T-cell (primary cell): Measurements from ENCODE around the gene ARHGAP32. TPM values are rescaled to one million over a fixed set of nuclear protein-coding genes. Genes with fewer than 3 reads are reported as not detected.

ENCODE experiments used
- ATAC-seq, 4 experiments: fragments of 200-7000 bp in 3 of 4; fragments of 150-1000 bp in 1 of 4; cut with Tn5 transposase; replicated peaks in 1 of 4; 1 replicate in 3 of 4; 2 replicates in 1 of 4; pipeline ENCODE4 v1.10.0; 2021; ENCODE audit warnings: moderate library complexity in 3 of 4, mild to moderate bottlenecking in 2 of 4, moderate number of reproducible peaks in 1 of 4
- CTCF ChIA-PET, 2 donors: fragments of 300-600 bp; sonication (Branson Sonifier 250); formaldehyde crosslinking; loops; one replicate each; lab custom pipeline; 2022; ENCODE audit warnings: antibody characterized with exemption in 2 of 2; lab: Charles Lee
- POLR2A ChIA-PET, 2 donors: fragments of 300-600 bp; sonication (Branson Sonifier 250); formaldehyde crosslinking; loops; one replicate each; lab custom pipeline; 2022; ENCODE audit warnings: antibody characterized with exemption in 2 of 2; lab: Charles Lee
- DNase-seq, 35 experiments: peaks; one replicate each; pipeline versions ENCODE4 v3.0.0 to v3.0.0-alpha.2; 2013 to 2023
- H3K27ac ChIP-seq: one replicate; pipeline ENCODE4 v1.5.1; 2013; ENCODE audit warnings: low read length
- H3K27me3 ChIP-seq, 2 experiments: replicated peaks in 1 of 2; 1 replicate in 1 of 2; 2 replicates in 1 of 2; pipeline versions ENCODE4 v1.6.1 to v1.7.0; 2013; ENCODE audit warnings: low read length in 1 of 2, mixed read lengths in 1 of 2; ENCODE audit not compliant: control insufficient read depth in 2 of 2, insufficient read depth in 2 of 2; ENCODE audit errors: extremely low read depth in 1 of 2
- H3K36me3 ChIP-seq, 2 donors: 1 replicate in 1 of 2; 2 replicates in 1 of 2; pipeline versions ENCODE4 v1.6.1 to v1.7.0; 2013; ENCODE audit warnings: low read length in 1 of 2; ENCODE audit not compliant: control insufficient read depth in 2 of 2, insufficient read depth in 1 of 2; ENCODE audit errors: extremely low read depth in 1 of 2
- H3K4me1 ChIP-seq, 2 experiments: 1 replicate in 1 of 2; 2 replicates in 1 of 2; pipeline versions ENCODE4 v1.6.1 to v1.7.0; 2013; ENCODE audit warnings: low read length in 2 of 2, mixed read lengths in 1 of 2; ENCODE audit not compliant: insufficient read depth in 2 of 2, control insufficient read depth in 1 of 2; ENCODE audit errors: extremely low read depth in 1 of 2
- H3K4me3 ChIP-seq, 2 donors: 1 replicate in 1 of 2; 2 replicates in 1 of 2; pipeline versions ENCODE4 v1.5.1 to v1.7.0; 2013; ENCODE audit warnings: mild to moderate bottlenecking in 2 of 2, low read length in 1 of 2, moderate library complexity in 1 of 2; ENCODE audit not compliant: control insufficient read depth in 1 of 2; ENCODE audit errors: extremely low read depth in 1 of 2
- H3K9me3 ChIP-seq: 2 replicates; pipeline ENCODE4 v1.7.0; 2013
- H3K27ac Mint-ChIP-seq, 2 donors: one replicate each; pipeline ENCODE4 v1.8.0; 2020 to 2021; ENCODE audit warnings: mild to moderate bottlenecking in 2 of 2, mixed read lengths in 2 of 2
- H3K27me3 Mint-ChIP-seq, 2 donors: one replicate each; pipeline ENCODE4 v1.8.0; 2021 to 2022; ENCODE audit warnings: mixed read lengths in 2 of 2
- H3K36me3 Mint-ChIP-seq: one replicate; pipeline ENCODE4 v1.8.0; 2021; ENCODE audit warnings: mixed read lengths
- H3K4me1 Mint-ChIP-seq, 3 donors: one replicate each; pipeline ENCODE4 v1.8.0; 2020 to 2022; ENCODE audit warnings: mixed read lengths in 3 of 3, mild to moderate bottlenecking in 1 of 3
- H3K4me3 Mint-ChIP-seq, 3 donors: one replicate each; pipeline ENCODE4 v1.8.0; 2020 to 2022; ENCODE audit warnings: mild to moderate bottlenecking in 3 of 3, mixed read lengths in 3 of 3, moderate library complexity in 3 of 3
- H3K9me3 Mint-ChIP-seq, 3 donors: one replicate each; pipeline ENCODE4 v1.8.0; 2020 to 2022; ENCODE audit warnings: mixed read lengths in 3 of 3
- WGBS: methylation state at CpG from one replicate; pipeline ENCODE4 v1.1.5; 2013; ENCODE audit warnings: missing lambda C conversion rate; ENCODE audit not compliant: insufficient coverage; 5-methylcytosine and 5-hydroxymethylcytosine counted together
- total RNA-seq, 35 experiments: library from RNA in 6 of 35; stranded (reverse) in 6 of 35; fragments of 120-200 nt in 1 of 35; gene quantifications; one replicate each; pipeline versions ENCODE4 v1.2.1 to v1.2.4 and lab custom pipeline; 2013 to 2026

ARHGAP32 gene
- total RNA-seq, 5 donors from 2014 or later (not counting 1 experiment from before 2014, with no cell fraction given), result 4.4 to 7.8 (median 6.5) TPM

GRCh38 chr11:129115652-129116586 lies 76.2 kb downstream of the ARHGAP32 start:
- Mint-ChIP-seq H3K27me3 (peaks cover 0 to 5% of the 10 kb centered on the region in 2 donors), H3K4me1 (no peaks in the 10 kb centered on the region), H3K9me3 (no peaks in the 10 kb centered on the region), H3K27ac (no peak overlapping the region), H3K36me3 (no peaks in the 10 kb centered on the region), H3K4me3 (no peak overlapping the region)
- ATAC-seq, result no peak
- H3K4me3 ChIP-seq, result no peak overlapping the region
- ChIA-PET CTCF (no interaction called here), POLR2A (no interaction called here)
- no peaks in the 10 kb centered on the region for H3K36me3 ChIP-seq
- no peaks in the 10 kb centered on the region for H3K9me3 ChIP-seq
- H3K27me3 ChIP-seq, result no peaks in the 10 kb centered on the region
- H3K4me1 ChIP-seq, result no peaks in the 10 kb centered on the region
- no CpG with 5 or more reads among the region's 2 CpGs for WGBS
- DNase-seq, result no peak
- H3K27ac ChIP-seq, result no peak overlapping the region

GRCh38 chr11:129109701-129110100 lies 82.4 kb downstream of the ARHGAP32 start:
- H3K27ac ChIP-seq, result no peak overlapping the region
- peaks cover 15% of the 10 kb centered on the region for H3K36me3 Mint-ChIP-seq
- no peak for ATAC-seq
- no peaks in the 10 kb centered on the region for H3K27me3 ChIP-seq
- H3K27ac Mint-ChIP-seq, result no peak overlapping the region
- H3K36me3 ChIP-seq, result no peaks in the 10 kb centered on the region
- no peak overlapping the region for H3K4me3 Mint-ChIP-seq
- peaks cover 0 to 16% (median 5%) of the 10 kb centered on the region in 3 donors for H3K9me3 Mint-ChIP-seq
- ChIA-PET POLR2A (no interaction called here), CTCF (no interaction called here)
- no peak overlapping the region for H3K4me3 ChIP-seq
- no peaks in the 10 kb centered on the region for H3K4me1 ChIP-seq
- no peak for DNase-seq
- no peaks in the 10 kb centered on the region for H3K9me3 ChIP-seq
- H3K4me1 Mint-ChIP-seq, result no peaks in the 10 kb centered on the region
- no CpG with 5 or more reads among the region's 1 CpG for WGBS
- H3K27me3 Mint-ChIP-seq, result peaks cover 0 to 2% of the 10 kb centered on the region in 2 donors

GRCh38 chr11:129106788-129107187 lies 85.3 kb downstream of the ARHGAP32 start:
- H3K27me3 ChIP-seq, result no peaks in the 10 kb centered on the region
- peaks cover 5 to 29% (median 5%) of the 10 kb centered on the region in 3 donors for H3K9me3 Mint-ChIP-seq
- no peak overlapping the region for H3K27ac Mint-ChIP-seq
- no peaks in the 10 kb centered on the region for H3K4me1 ChIP-seq
- H3K36me3 Mint-ChIP-seq, result peaks cover 30% of the 10 kb centered on the region
- H3K27me3 Mint-ChIP-seq, result no peaks in the 10 kb centered on the region
- H3K9me3 ChIP-seq, result no peaks in the 10 kb centered on the region
- no peak overlapping the region for H3K4me3 Mint-ChIP-seq
- WGBS, result no CpG with 5 or more reads among the region's 1 CpG
- POLR2A ChIA-PET, result no interaction called here
- ATAC-seq (no peak), DNase-seq (no peak)
- no peaks in the 10 kb centered on the region for H3K36me3 ChIP-seq
- H3K4me3 ChIP-seq, result no peak overlapping the region
- H3K27ac ChIP-seq, result no peak overlapping the region
- H3K4me1 Mint-ChIP-seq, result no peaks in the 10 kb centered on the region
- CTCF ChIA-PET, result interaction anchor here in 1 of 2 donors (0.5 kb wide), 1 partner anchor 55 kb away, joined by 3 read pairs; no protein-coding TSS in a partner anchor

GRCh38 chr11:129102756-129103155 lies 89.4 kb downstream of the ARHGAP32 start:
- Mint-ChIP-seq H3K9me3 (peaks cover 5 to 46% (median 9%) of the 10 kb centered on the region in 3 donors), H3K4me1 (no peaks in the 10 kb centered on the region), H3K36me3 (peaks cover 44% of the 10 kb centered on the region), H3K4me3 (no peak overlapping the region), H3K27ac (no peak overlapping the region), H3K27me3 (no peaks in the 10 kb centered on the region)
- Histone ChIP-seq H3K36me3 (peaks cover 0 to 3% of the 10 kb centered on the region in 2 donors), H3K27me3 (peaks cover 0 to 5% of the 10 kb centered on the region in 2 experiments), H3K4me1 (no peaks in the 10 kb centered on the region), H3K27ac (no peak overlapping the region), H3K9me3 (no peaks in the 10 kb centered on the region), H3K4me3 (no peak overlapping the region)
- CTCF ChIA-PET, result no interaction called here
- no CpG with 5 or more reads among the region's 1 CpG for WGBS
- ATAC-seq (no peak), DNase-seq (no peak)
- POLR2A ChIA-PET, result no interaction called here

- no peak overlapping the region for H3K4me3 ChIP-seq
- H3K4me1 ChIP-seq, result no peaks in the 10 kb centered on the region
- ChIA-PET CTCF (no interaction called here), POLR2A (no interaction called here)
- H3K9me3 Mint-ChIP-seq, result peaks cover 10 to 51% (median 13%) of the 10 kb centered on the region in 3 donors
- DNase-seq (no peak), ATAC-seq (no peak)
- no peak overlapping the region for H3K4me3 Mint-ChIP-seq
- no peaks in the 10 kb centered on the region for H3K9me3 ChIP-seq
- H3K4me1 Mint-ChIP-seq, result no peaks in the 10 kb centered on the region
- no peaks in the 10 kb centered on the region for H3K27me3 Mint-ChIP-seq
- H3K27ac Mint-ChIP-seq, result no peak overlapping the region
- H3K36me3 Mint-ChIP-seq, result peaks cover 50% of the 10 kb centered on the region
- H3K27me3 ChIP-seq, result peaks cover 0 to 5% of the 10 kb centered on the region in 2 experiments
- peaks cover 0 to 3% of the 10 kb centered on the region in 2 donors for H3K36me3 ChIP-seq
- H3K27ac ChIP-seq, result no peak overlapping the region
Measured at GRCh38 chr11:129102225-129102624, 89.9 kb downstream of the ARHGAP32 start.

GRCh38 chr11:129093283-129093682 lies 98.8 kb downstream of the ARHGAP32 start:
- no CpG with 5 or more reads among the region's 2 CpGs for WGBS
- Histone ChIP-seq H3K36me3 (no peaks in the 10 kb centered on the region), H3K9me3 (no peaks in the 10 kb centered on the region), H3K4me3 (no peak overlapping the region), H3K4me1 (no peaks in the 10 kb centered on the region), H3K27ac (no peak overlapping the region), H3K27me3 (no peaks in the 10 kb centered on the region)
- POLR2A ChIA-PET, result no interaction called here
- Mint-ChIP-seq H3K27ac (no peak overlapping the region), H3K4me3 (no peak overlapping the region), H3K36me3 (peaks cover 23% of the 10 kb centered on the region), H3K27me3 (no peaks in the 10 kb centered on the region), H3K9me3 (peaks cover 5 to 12% (median 6%) of the 10 kb centered on the region in 3 donors), H3K4me1 (no peaks in the 10 kb centered on the region)
- ATAC-seq (no peak), DNase-seq (no peak)
- CTCF ChIA-PET, result no interaction called here
